HG03354 (cell line): ENCODE measurements around the gene STRADA.

ENCODE experiments used
- ATAC-seq: cut with Tn5 transposase; IDR thresholded peaks from one replicate; pipeline ENCODE4 v1.9.1; 2021; ENCODE audit warnings: mild to moderate bottlenecking; ENCODE audit not compliant: unreplicated experiment, poor library complexity, severe bottlenecking

Gene STRADA, protein sequence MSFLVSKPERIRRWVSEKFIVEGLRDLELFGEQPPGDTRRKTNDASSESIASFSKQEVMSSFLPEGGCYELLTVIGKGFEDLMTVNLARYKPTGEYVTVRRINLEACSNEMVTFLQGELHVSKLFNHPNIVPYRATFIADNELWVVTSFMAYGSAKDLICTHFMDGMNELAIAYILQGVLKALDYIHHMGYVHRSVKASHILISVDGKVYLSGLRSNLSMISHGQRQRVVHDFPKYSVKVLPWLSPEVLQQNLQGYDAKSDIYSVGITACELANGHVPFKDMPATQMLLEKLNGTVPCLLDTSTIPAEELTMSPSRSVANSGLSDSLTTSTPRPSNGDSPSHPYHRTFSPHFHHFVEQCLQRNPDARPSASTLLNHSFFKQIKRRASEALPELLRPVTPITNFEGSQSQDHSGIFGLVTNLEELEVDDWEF

DNA sequence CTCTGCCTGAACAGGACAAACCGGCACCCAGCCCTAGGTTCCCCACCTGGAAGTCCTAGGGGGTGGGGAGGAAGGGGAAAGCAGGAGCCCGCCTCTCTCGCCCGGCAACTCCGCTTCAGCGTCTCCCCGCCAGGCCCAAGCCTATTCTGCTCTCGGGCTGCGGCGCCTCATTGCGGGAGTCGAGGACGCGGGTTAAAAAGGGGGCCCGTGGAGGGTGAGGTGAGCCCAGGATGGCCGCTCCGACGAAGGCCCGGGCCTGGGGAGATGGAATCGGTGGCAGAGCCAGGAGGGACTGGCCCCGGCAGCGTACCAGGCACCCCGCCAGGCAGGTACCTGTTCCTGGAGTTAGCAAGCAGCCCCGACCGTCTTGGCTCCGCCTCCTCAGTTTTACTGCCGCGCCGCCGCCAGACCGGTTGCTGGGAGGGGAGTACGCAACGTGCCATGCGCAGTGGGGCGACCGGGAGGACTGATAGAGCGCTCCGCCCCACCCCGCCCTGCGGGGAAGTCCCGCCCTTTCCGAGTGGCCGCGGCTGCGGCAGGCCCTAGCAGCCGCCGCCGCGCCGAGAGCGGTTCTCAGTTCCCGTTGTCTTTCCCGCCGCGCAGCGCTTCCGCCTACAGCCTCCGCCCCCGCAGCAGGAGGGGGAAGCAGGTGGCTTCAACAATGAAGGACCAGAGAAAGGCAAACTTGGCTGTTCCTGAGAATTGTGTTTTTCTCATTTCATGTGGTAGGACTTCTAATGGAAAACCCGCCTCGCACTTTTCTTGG, at the start of gene STRADA:
Gene STRADA, minus strand, starts transcription at position 392 of the 766 bp plus-strand sequence. CDS start 13,430 bp downstream, outside the sequence.
- peak; percentile 87 for ATAC-seq

DNA sequence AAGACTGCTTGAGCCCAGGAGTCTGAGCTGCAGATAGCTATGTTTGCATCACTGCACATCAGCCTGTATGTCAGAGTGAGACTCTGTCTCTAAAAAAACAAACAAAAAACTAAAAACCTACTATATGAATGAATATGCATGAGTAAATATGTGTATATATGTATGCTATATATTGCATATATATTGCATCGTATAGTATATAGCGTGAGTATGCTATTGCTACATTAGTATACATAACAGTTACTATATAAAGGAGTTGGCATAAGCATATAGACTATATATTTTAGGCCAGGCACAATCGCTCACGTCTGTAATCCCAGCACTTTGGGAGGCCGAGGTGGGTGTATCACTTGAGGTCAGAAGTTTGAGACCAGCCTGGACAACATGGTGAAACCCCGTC, 48.5 kb upstream of the STRADA start:
- ATAC-seq: no peak

DNA sequence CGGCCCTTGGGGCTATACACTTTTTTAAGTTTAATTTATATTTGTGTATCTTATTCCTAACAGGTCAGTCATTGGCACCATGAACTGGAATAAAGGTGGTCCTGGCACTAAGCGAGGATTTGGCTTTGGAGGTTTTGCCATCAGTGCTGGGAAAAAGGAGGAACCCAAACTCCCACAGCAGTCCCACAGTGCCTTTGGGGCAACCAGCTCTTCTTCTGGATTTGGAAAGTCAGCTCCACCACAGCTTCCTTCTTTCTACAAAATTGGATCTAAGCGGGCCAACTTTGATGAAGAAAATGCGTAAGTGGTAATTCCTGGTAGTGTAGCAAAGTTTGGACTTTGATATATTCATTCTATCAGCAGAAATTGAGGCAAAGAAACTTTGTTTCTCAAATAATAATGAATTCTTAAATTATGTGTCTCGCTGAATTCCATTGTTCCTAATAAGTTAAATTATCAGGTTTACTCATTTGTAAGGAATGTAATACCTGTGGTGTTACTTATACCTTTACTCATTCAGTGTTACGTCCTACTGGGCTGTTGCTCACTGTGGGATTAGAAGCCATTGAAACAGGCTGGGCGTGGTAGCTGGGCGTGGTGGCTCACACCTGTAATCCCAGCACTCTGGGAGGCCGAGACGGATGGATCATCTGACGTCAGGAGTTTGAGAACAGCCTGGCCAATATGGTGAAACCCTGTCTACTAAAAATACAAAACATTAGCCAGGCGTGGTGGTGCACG, 45.5 kb upstream of the STRADA start:
- ATAC-seq: no peak

DNA sequence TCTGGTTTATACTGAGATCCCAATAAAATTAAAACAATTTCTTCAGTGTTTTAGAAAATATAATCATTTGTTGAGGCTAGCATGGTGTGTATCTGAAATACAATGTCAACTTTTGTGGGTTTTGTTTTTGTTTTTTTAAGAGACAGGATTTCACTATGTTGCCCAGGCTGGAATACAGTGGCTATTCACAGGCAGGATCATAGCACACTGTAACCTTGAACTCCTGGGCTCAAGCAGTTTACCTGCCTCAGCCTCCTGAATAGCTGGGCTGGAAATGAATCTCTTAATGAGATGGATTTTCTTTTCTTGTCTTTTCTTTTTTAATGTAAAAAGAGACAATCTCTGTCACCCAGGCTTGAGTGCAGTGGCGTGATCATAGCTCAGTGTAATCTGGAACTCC, 44.5 kb upstream of the STRADA start:
- no peak for ATAC-seq

DNA sequence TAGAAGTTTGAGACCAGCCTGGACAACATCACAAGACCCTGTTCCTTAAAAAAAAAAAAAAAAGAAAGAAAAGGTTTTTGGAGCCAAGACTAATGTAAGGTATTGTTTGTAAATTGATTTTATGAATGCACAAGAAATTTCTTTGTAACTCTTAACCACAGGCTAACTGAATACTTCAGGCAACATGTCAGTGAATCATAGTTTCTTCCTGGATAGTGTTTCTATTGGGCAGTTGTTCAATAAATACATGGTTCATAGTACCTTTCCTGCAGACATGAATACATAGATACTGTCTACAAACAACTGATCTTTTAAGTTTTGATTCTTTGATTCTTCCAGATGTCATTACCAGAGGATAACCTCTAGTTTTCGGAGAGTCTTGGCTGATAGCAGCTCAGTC, 44.0 kb upstream of the STRADA start:
- ATAC-seq: no peak

DNA sequence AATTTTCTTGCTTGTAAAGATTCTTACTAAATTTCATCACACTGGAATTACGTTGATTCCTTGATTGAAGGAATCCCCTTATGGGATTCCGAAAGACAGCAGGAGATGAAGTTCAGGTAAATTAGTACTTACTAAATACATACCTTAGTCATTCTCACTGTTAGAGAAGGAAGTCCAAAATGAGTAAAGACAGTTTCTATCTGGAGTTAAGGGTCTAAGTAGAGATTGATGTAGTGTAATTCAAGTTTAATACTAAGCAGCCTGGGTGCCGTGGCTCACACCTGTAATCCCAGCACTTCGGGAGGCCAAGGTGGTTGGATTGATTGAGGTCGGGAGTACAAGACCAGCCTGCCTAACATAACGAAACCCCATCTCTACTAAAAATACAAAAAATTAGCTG, 41.9 kb upstream of the STRADA start:
- ATAC-seq: no peak

DNA sequence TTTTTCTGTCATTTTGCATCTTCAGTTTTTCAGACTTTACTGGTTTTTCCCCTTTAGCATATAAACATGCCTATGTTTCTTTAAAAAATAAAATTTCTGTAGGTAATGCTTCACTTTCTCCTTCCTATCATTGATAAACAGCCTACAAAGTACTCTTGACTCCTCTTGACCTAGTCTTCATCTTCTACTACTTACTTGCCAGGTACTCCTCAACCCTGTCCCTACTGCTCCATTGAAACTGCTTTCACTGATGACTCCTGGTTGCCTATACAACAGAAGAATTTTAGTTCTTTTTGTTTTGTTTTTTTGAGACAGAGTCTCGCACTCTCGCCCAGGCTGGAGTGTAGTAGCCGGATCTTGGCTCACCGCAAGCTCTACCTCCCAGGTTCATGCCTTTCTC, 39.3 kb upstream of the STRADA start:
- ATAC-seq: no peak

DNA sequence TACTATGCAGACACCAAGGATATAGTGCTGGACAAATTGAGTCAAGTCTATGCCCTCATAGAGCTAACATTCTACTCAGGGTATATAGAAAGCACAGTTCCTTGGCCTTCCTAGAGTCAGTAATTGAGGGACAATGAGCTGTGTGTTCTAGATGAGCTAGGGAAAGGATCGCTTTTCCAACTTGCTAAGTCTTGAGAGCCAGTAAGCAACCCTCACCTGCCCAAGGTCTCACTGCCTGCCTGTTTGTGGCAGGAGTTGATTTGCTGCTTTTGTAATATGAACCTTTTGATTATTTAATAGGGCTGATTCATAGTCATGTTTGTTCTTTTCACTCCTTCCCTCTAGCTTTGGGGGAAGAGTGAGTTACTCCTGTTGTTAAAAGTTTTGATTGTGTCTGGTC, 38.9 kb upstream of the STRADA start:
- no peak for ATAC-seq

DNA sequence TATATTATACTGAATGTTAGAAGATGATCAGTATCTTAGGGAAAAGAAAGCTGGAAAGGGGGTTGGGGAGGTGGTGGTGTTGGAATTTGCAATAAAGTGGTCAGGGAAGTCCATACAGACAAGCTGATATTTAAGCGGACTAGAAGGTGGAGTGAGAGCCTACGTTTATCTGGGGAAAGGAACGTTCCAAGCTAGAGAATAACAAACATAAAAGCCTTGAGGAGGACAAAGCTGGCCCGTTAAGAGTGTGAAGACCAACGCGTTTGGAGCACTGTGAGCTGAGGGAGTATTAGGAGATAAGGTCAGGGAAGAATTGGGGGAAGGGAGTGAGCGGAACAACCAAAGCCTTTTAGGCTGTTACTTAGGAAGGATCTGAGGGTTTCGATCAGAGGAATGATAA, 33.8 kb upstream of the STRADA start:
- no peak for ATAC-seq

DNA sequence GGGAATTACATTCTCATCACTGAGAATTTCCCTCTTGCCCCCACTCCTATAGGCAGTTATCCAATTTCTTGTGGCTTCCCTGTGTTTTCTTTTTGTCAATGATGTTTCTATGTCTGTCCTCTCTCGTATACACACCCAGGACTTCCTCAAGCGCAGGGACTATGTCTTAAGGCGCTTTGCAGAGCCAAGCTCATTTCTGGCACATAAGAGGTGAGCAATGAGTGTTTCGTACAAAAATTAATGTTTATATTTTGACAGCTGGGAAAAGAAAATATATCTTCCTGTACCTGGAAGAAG, 33.3 kb upstream of the STRADA start:
- no peak for ATAC-seq

DNA sequence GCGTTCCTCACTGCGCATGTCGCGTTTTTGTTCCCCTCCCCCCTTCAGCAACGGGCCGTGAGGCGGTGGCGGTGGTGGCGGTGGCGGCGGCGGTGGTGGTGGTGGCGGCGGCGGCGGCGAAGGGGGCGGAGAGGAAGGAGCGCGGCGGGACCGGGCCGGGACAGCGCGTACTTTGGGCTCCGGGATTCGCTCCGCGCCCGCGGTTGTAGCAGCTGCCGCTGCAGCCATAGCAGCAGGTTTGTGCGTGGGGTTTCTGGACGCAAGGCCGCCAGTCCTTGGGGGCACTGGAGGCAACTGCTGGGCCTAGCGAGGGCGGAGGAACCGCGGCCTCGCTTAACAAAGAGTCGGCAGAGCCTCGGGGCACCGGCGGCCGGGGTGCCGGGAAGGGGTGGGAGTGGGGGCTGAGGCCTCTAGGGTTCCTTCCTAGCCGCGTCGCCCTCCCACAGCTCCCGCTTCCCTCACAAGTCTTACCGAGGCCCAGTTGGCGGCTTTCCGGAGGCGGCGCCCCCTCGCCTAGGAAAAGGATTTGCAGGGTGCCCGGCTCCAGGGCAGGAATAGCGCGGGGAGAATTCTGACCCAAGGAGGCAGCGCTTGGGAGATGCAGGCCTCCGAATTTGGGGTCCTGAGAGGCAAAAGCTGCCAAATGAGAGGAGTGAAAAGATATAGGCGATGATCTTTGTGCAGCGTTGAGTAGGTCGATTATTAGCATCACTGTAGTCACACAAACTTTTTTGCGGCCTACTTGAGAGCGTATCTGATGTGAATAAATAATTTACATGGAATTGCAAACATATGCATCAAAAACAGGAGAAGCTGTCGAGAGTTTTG, 32.8 kb upstream of the STRADA start, which contains the start of gene DDX42:
Gene DDX42, plus strand, starts transcription at position 30 of the 828 bp plus-strand sequence. CDS start 12,880 bp downstream, outside the sequence.
- no peak for ATAC-seq

DNA sequence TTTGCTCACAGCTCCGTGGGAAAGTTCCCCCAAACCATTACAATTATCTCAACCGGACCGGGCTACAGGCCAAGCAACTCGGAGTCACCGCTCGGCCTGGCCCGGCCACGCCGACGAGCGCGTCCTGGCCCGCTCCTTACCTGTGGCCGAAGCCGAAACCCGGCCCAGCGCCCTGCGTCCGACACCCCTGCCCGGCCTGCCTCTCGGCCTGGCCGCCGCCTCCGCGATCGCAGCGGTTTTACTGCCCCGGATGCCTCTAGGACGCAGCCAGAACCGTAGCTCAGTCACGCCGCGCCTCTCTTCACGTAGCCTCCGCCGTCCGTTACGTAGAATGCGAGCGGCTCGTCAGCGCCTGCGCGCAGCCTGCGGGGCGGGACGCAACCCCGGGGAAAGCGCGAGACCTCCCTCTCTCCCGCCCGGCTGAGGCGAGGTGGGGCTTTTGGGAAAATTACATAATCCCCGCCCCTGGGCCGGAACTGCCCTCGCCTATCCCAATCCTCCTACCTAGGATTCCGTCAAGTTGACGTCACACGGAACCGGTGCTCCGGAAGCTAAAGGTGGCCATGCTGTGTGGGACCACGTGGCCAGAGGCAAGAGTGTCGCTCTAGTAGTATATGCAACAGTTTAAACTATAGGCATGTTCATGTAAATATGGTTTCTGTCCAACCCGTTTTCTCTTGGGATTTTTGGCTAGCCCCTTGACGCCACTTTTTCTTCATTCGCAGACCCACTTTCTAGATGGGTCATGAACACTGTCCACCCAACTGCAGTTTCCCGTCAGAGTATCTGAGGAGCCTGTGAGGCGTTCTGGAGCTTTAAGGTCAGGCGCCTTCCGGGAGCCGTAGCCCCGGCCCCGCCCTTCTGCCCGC, 31.9 kb upstream of the STRADA start, which contains the start of gene CCDC47:
Gene CCDC47, minus strand, starts transcription at position 326 of the 869 bp plus-strand sequence. CDS start 7,422 bp downstream, outside the sequence.
- peak; percentile 90 for ATAC-seq

DNA sequence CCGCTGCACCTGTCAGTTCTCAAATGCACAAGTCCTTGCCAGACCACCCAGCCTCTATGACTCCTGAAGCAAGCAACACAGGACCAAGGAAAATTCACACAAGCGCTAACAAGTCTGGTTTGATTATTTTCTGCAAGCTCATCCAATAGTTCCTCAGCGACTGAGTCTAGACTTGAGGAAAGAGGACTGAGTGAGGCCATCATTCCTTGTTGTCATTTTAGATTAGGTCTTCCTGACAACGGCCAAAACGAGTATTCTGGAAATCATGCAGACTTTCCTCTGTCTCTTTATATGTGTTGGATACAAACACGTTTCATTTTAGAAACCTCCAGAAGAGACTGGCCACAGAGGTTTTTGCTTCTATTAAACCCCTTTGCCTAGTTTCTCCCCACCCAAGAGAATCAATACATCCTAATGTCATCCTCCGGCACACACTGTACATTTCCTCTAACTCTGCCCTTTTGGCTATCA, 31.2 kb upstream of the STRADA start:
- no peak for ATAC-seq

DNA sequence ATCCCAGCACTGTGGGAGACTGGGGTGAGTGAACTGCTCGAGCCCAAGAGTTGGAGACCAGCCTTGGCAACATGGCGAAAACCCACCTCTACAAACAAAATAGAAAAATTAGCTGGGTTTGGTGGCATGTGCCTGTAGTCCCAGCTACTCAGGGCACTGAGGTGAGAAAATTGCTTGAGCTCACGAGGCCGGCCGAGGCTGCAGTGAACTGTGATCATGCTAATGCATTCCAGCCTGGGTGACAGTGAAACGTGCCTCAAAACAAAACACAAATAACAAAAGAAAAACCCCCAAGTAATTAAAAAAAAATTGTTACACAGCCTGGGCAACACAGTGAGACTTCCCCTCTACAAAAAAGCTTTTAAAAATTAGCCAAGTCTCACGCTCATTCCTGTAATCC, 26.8 kb upstream of the STRADA start:
- ATAC-seq: no peak

DNA sequence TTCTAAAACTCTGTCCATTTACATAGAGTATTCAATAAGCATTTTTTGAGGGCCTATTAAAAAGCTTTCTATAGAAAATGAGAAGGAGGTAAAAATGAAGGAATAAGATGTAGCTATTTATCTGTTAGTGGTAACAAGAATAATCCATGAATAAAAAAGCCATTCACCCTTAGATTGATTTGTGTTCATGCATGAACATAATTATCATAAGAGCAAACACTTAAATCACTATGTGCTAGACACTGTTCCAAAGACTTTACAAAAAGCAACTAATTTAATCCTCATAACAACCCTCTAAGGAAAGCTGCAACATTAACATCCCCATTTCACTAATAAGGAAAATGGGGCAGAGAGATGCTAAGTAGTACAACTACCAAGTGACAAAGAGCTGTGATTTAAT, 25.2 kb upstream of the STRADA start:
- ATAC-seq: no peak

DNA sequence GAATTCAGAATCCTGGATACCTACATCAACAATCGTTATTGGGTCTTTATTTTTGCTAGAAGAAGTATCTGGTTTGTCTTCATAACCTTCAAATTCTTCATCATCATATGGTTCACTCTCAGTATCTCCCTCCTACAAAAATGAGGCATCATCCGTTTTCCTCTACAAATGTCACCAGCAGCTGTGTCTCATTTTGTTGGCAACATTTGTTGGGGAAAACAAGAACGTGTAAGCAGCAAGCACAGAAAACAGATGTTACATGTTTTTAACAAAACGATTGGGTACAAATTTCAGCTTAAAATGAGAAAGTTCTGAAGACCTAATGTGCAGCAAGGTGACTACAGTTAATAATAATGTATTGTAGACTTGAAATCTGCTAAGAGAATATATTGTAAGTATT, 23.1 kb upstream of the STRADA start:
- no peak for ATAC-seq

DNA sequence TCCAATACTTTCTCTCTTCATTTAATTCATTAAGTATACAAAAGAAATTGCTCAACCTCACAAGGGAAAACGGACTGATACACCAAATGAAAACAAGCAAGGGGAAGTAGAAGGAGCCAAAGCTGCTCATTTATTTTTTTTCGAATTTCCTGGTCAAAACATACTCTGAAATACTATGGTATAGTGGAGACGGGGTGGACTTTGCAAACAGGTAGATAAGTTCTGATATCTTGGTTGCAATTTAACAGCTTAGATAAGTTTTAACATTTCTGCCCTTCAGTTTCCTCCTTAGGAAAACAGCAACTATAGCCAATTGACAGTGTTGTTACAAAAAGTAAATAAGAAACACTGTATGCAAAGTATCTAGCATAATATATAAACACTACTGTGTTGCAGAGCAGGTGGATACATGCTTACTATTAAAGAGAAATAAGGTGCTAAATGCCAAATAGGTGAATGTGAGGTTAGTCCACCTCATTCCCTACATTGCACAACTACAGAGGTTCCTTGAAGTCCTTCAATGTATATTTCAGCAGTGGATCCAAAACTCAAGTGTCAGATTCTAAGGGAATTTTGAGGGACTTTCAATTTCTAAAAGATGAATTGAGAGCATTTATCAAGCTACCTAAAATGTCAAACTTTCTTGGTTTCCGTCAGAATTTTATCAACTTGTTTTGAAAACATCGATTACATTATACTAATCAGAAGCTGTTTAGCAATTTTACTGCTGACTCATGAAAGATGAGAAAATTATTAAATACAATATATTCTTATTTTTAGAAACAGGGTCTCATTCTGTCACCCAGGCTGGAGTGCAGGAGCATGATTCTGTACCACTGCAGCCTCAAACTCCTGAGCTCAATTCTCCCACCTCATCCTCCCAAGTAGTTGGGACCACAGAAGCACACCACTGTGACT, 20.8 kb upstream of the STRADA start:
- no peak for ATAC-seq
